ENCODE data around the gene SLC4A11.
A peak's percentile ranks its signal among the peaks of the same experiment; 100 is the strongest.
"Not testable (repeated sequence)": the region's sequence is repeated elsewhere in the genome, so short reads cannot be mapped to it uniquely, and the experiment has no call there.

SLC4A11 gene

GRCh38 chr20:3203315-3204123, 35.5 kb downstream of the SLC4A11 start:
- peak; percentile 30 to 36 for DNase-seq (ENCODE audit: low read depth in 2 of 2)

GRCh38 chr20:3202965-3203314, 36.0 kb downstream of the SLC4A11 start:
- no peak for DNase-seq (ENCODE audit: low read depth in 2 of 2)

GRCh38 chr20:3199976-3200755, 38.8 kb downstream of the SLC4A11 start:
- no peak for DNase-seq (ENCODE audit: low read depth in 2 of 2)

- DNase-seq (ENCODE audit: low read depth in 2 of 2) = no peak
Observed at GRCh38 chr20:3199206-3199605, 39.8 kb downstream of the SLC4A11 start.

GRCh38 chr20:3195590-3196237, 43.3 kb downstream of the SLC4A11 start:
- DNase-seq (ENCODE audit: low read depth in 2 of 2) = no peak

- DNase-seq (ENCODE audit: low read depth in 2 of 2) = no peak
Observed at GRCh38 chr20:3194617-3195280, 44.2 kb downstream of the SLC4A11 start.

GRCh38 chr20:3193806-3194616, 45.0 kb downstream of the SLC4A11 start:
- DNase-seq (ENCODE audit: low read depth in 2 of 2) = no peak

GRCh38 chr20:3192226-3193015, 46.6 kb downstream of the SLC4A11 start:
- DNase-seq (ENCODE audit: low read depth in 2 of 2) = no peak

- no peak for DNase-seq (ENCODE audit: low read depth in 2 of 2)
Observed at GRCh38 chr20:3190681-3191111, 48.3 kb downstream of the SLC4A11 start.

GRCh38 chr20:3189561-3190131, 49.3 kb downstream of the SLC4A11 start:
- no peak for DNase-seq (ENCODE audit: low read depth in 2 of 2)

DNA sequence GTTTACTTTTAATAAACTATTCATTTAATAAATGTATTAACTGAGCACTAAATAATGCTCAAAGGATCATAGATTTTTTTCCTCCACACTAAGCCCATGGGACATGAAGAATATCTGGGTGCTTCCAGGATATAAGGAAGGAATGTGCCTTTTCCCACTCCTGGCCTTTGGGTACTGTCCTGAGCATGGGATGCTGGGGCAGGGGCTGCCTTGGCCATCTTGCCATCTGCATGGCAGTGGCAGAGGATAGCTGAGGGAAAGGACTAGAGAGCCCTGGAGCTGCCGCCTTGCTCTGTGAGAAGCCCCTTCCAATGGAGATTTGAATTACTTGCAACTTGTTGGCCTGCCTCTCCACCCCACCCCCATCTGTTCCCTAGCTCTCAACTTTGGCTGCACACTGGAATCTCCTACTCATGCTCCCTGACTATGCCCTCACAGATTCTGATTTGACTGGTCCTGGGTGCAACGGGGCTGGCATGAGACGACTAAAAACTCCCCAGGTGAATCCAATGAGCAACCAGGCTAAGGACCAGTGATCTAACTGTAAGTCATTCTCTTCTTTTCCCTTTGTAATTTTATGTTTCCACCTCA, 50.1 kb downstream of the SLC4A11 start:
- no peak for DNase-seq (ENCODE audit: low read depth in 2 of 2)

- DNase-seq (ENCODE audit: low read depth in 2 of 2) = not testable (repeated sequence)
Observed at GRCh38 chr20:3187861-3188260, 51.1 kb downstream of the SLC4A11 start.

- DNase-seq (ENCODE audit: low read depth in 2 of 2) = no peak
Observed at GRCh38 chr20:3183896-3184612, 54.9 kb downstream of the SLC4A11 start.

- DNase-seq (ENCODE audit: low read depth in 2 of 2) = not testable (repeated sequence)
Observed at GRCh38 chr20:3182429-3182828, 56.6 kb downstream of the SLC4A11 start.

- no peak for DNase-seq (ENCODE audit: low read depth in 2 of 2)
Observed at GRCh38 chr20:3181270-3181669, 57.7 kb downstream of the SLC4A11 start.

DNA sequence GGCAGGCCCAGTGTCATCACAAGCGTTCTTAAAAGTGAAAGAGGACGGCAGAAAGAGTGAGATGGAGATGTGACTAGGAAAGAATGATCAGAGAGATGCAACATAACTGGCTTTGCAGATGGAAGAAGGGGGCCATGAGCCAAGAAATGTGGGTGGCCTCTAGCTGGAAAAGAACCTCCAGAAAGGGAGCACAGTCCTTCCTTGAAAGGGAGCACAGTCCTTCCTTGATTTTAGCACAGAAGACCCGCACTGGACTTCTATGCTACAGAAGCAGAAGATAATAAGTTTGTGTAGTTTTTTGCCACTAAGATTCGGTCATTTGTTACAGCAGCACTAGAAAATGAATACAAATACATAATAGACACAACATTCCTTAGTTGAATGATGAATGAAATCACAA, 58.7 kb downstream of the SLC4A11 start:
- DNase-seq (ENCODE audit: low read depth in 2 of 2) = no peak

- DNase-seq (ENCODE audit: low read depth in 2 of 2) = no peak
Observed at GRCh38 chr20:3177746-3178485, 61.1 kb downstream of the SLC4A11 start.
